Measurements from ENCODE around the gene PLD2. TPM values are rescaled to one million over a fixed set of nuclear protein-coding genes. Genes with fewer than 3 reads are reported as not detected.

PLD2 gene
- total and polyA plus RNA-seq, 8 donors, result 11.7 to 26.1 (median 17.9) TPM

GRCh38 chr17:4789701-4789950, 17.3 kb upstream of the PLD2 start:
- intact Hi-C loops (cut with DNase I), result loop anchor here in 2 of 3 donors (5.0 to 10.0 kb wide), 3 partner anchors 55 to 98 kb away; partner anchors contain the start of genes CXCL16 (in 1 of the 2), MED11 (in 1 of the 2) and ZMYND15 (in 1 of the 2)
- TF ChIP-seq, protein P1, sequence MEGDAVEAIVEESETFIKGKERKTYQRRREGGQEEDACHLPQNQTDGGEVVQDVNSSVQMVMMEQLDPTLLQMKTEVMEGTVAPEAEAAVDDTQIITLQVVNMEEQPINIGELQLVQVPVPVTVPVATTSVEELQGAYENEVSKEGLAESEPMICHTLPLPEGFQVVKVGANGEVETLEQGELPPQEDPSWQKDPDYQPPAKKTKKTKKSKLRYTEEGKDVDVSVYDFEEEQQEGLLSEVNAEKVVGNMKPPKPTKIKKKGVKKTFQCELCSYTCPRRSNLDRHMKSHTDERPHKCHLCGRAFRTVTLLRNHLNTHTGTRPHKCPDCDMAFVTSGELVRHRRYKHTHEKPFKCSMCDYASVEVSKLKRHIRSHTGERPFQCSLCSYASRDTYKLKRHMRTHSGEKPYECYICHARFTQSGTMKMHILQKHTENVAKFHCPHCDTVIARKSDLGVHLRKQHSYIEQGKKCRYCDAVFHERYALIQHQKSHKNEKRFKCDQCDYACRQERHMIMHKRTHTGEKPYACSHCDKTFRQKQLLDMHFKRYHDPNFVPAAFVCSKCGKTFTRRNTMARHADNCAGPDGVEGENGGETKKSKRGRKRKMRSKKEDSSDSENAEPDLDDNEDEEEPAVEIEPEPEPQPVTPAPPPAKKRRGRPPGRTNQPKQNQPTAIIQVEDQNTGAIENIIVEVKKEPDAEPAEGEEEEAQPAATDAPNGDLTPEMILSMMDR (IDR thresholded peaks at IDR 0.05), result no peak
- Histone ChIP-seq H3K4me3 (peak overlapping the region; percentile 53 to 71 (median 58)), H3K27me3 (no peaks in the 10 kb centered on the region), H3K4me1 (peaks cover 0 to 20% (median 4%) of the 10 kb centered on the region in 3 donors), H3K27ac (peak overlapping the region; percentile 93 to 98 (median 98)), H3K36me3 (no peaks in the 10 kb centered on the region), H3K9me3 (no peaks in the 10 kb centered on the region)
- DNase-seq (no peak), FAIRE-seq (no peak), ATAC-seq (no peak)
- 0 to 1% methylated on average over 19 to 25 of the region's 25 CpGs for WGBS, 2 donors

DNA sequence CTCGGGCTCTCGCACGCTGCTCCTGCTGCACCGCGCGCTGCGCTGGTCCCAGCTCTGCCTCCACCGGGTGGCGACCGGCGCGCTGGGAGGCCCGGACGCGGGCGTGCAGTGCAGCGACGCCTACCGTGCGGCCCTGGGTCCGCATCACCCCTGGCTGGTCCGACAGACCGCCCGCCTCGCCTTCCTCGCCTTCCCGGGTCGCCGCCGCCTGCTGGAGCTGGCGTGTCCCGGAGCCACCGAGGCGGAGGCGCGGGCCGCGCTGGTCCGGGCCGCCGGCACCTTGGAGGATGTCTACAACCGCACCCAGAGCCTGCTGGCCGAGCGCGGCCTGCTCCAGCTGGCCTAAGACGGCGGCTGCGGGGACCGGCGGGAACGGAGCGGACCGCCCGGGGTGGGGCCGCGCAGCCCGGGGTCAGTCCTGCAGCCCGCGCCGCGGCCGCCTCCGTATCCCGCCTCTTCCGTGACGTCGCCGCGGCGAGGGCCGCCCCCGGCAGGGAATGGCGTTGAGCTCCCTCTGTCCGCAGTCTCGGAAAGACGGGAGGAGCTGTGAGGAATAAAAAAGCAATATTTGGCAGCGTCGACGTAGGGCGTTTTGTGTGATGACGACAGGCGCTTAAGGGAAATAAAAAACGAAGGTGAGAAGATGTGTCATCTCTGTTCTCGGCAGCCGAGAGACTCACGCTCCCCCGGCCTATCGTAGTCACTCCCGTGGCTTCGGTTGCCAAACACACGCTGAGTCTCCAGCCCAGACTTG, 16.8 kb upstream of the PLD2 start:
- intact Hi-C loops (cut with DNase I), result loop anchor here (5.0 to 10.0 kb wide), 4 partner anchors 55 to 105 kb away; partner anchors contain the start of genes C17orf107 (in 1 of the 3), CXCL16 (in 1 of the 3), MED11 (in 1 of the 3) and ZMYND15 (in 1 of the 3)
- FAIRE-seq (no peak), ATAC-seq (peak; percentile 88 to 92 (median 92)), DNase-seq (peak; percentile 82 to 94 (median 88))
- Histone ChIP-seq H3K27me3 (no peaks in the 10 kb centered on the region), H3K27ac (peak overlapping the region; percentile 93 to 98 (median 98)), H3K4me3 (peak overlapping the region; percentile 53 to 71 (median 58)), H3K4me1 (peaks cover 0 to 20% (median 4%) of the 10 kb centered on the region in 3 donors), H3K9me3 (no peaks in the 10 kb centered on the region), H3K36me3 (no peaks in the 10 kb centered on the region)
- WGBS, 2 donors, result 0% methylated on average over 55 to 91 of the region's 91 CpGs
- TF ChIP-seq, protein P1 (IDR thresholded peaks at IDR 0.05), result peak; percentile 58 to 80 (median 74)

- peak overlapping the region; percentile 53 to 71 (median 58) for H3K4me3 ChIP-seq
- FAIRE-seq, result no peak
- no peak for ATAC-seq
- H3K36me3 ChIP-seq, result no peaks in the 10 kb centered on the region
- TF ChIP-seq, protein P1 (IDR thresholded peaks at IDR 0.05), result no peak
- intact Hi-C loops (cut with DNase I), result loop anchor here in 1 of 3 donors (10.0 kb wide), 1 partner anchor 104 kb away; the partner anchor contains the start of gene C17orf107
- DNase-seq, result no peak
- H3K4me1 ChIP-seq, result peaks cover 0 to 17% (median 4%) of the 10 kb centered on the region in 3 donors
- no peaks in the 10 kb centered on the region for H3K27me3 ChIP-seq
- no peaks in the 10 kb centered on the region for H3K9me3 ChIP-seq
- WGBS, 2 donors, result 36 to 39% methylated on average over 7 of the region's 7 CpGs
- H3K27ac ChIP-seq, result peak overlapping the region; percentile 93 to 98 (median 98)
These were observed 16.3 kb upstream of the PLD2 start for GRCh38 chr17:4790705-4791088.

GRCh38 chr17:4795168-4795567, 11.8 kb upstream of the PLD2 start:
- H3K27ac ChIP-seq, result no peak overlapping the region
- DNase-seq, result no peak
- H3K4me3 ChIP-seq, result no peak overlapping the region
- H3K36me3 ChIP-seq, result no peaks in the 10 kb centered on the region
- TF ChIP-seq, protein P1 (IDR thresholded peaks at IDR 0.05), result no peak
- intact Hi-C loops (cut with DNase I), result loop anchor here in 1 of 3 donors (10.0 kb wide), 1 partner anchor 100 kb away; the partner anchor contains the start of gene C17orf107
- no peaks in the 10 kb centered on the region for H3K27me3 ChIP-seq
- ATAC-seq, result no peak
- H3K4me1 ChIP-seq, result peaks cover 0 to 7% (median 5%) of the 10 kb centered on the region in 3 donors
- no peak for FAIRE-seq
- WGBS, 2 donors, result 90 to 97% methylated on average over 1 of the region's 1 CpG
- H3K9me3 ChIP-seq, result no peaks in the 10 kb centered on the region

Data from pancreas (tissue), 10 donors.